NCI-H2029 treated with DMSO at 0.1 percent for 48 hours (cell line): ENCODE results near the gene LCLAT1.
A peak's percentile ranks its signal among the peaks of the same experiment; 100 is the strongest.
"Not testable (repeated sequence)": the region's sequence is repeated elsewhere in the genome, so short reads cannot be mapped to it uniquely, and the experiment has no call there.

Experiments used
- DNase-seq: peaks from one replicate; lab custom pipeline; 2025; lab: John Stamatoyannopoulos, UW

The LCLAT1 gene

GRCh38 chr2:30590407-30590806 lies 143.4 kb downstream of the LCLAT1 start:
- DNase-seq: no peak

GRCh38 chr2:30591186-30591585 lies 144.1 kb downstream of the LCLAT1 start:
- no peak for DNase-seq

- DNase-seq: no peak
Measured at GRCh38 chr2:30601375-30601774, 154.3 kb downstream of the LCLAT1 start.

GRCh38 chr2:30605197-30605596 lies 158.2 kb downstream of the LCLAT1 start:
- DNase-seq: no peak

GRCh38 chr2:30608643-30609042 lies 161.6 kb downstream of the LCLAT1 start:
- DNase-seq: no peak

GRCh38 chr2:30611583-30611982 lies 164.5 kb downstream of the LCLAT1 start:
- peak; percentile 11 for DNase-seq

GRCh38 chr2:30612371-30612770 lies 165.3 kb downstream of the LCLAT1 start:
- no peak for DNase-seq

- no peak for DNase-seq
Measured at GRCh38 chr2:30613001-30613400, 166.0 kb downstream of the LCLAT1 start.

- not testable (repeated sequence) for DNase-seq
Measured at GRCh38 chr2:30614227-30614626, 167.2 kb downstream of the LCLAT1 start.

GRCh38 chr2:30615926-30616325 lies 168.9 kb downstream of the LCLAT1 start:
- DNase-seq: no peak

GRCh38 chr2:30620102-30620501 lies 173.1 kb downstream of the LCLAT1 start:
- no peak for DNase-seq

GRCh38 chr2:30621836-30622235 lies 174.8 kb downstream of the LCLAT1 start:
- no peak for DNase-seq

GRCh38 chr2:30622452-30622851 lies 175.4 kb downstream of the LCLAT1 start:
- peak; percentile 60 for DNase-seq

- no peak for DNase-seq
Measured at GRCh38 chr2:30625276-30625675, 178.2 kb downstream of the LCLAT1 start.

GRCh38 chr2:30625701-30626100 lies 178.7 kb downstream of the LCLAT1 start:
- no peak for DNase-seq

- no peak for DNase-seq
Measured at GRCh38 chr2:30626397-30626796, 179.4 kb downstream of the LCLAT1 start.

- no peak for DNase-seq
Measured at GRCh38 chr2:30627151-30627550, 180.1 kb downstream of the LCLAT1 start.

- DNase-seq: no peak
Measured at GRCh38 chr2:30628341-30628740, 181.3 kb downstream of the LCLAT1 start.

- DNase-seq: no peak
Measured at GRCh38 chr2:30629866-30630265, 182.8 kb downstream of the LCLAT1 start.

GRCh38 chr2:30631051-30631671 lies 184.1 kb downstream of the LCLAT1 start:
- no peak for DNase-seq

- DNase-seq: no peak
Measured at GRCh38 chr2:30633039-30633438, 186.0 kb downstream of the LCLAT1 start.

- DNase-seq: no peak
Measured at GRCh38 chr2:30636311-30636710, 189.3 kb downstream of the LCLAT1 start.

GRCh38 chr2:30639836-30640235 lies 192.8 kb downstream of the LCLAT1 start:
- no peak for DNase-seq

- DNase-seq: peak; percentile 24
Measured at GRCh38 chr2:30641765-30642345, 194.8 kb downstream of the LCLAT1 start.
